ENCODE data around the gene GRIK4. TPM values are rescaled to one million over a fixed set of nuclear protein-coding genes. Genes with fewer than 3 reads are reported as not detected.

The GRIK4 gene
- total RNA-seq, 3 donors from 2014 or later (not counting 1 experiment from before 2014, with no cell fraction given), result 2.2 to 32.3 (median 21.9) TPM

DNA sequence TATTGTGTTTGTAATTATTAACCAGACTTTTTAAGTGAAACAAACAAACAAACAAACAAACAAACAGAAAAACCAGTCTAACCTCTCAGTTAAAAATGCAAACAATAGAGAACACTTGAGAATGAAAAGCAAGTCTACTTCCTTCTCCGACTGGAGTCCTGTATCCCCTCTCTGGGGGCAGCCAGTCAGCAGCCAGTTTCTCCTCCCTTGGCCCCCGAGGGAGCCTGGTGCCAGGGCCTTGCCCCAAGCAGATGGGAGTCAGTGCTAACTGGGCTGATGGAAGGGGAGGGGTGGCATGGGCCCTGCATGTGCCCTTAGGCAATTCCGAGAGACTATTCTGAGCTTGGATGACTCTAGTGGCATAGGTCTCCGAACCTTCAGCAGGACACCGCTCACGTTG lies 137.2 kb downstream of the GRIK4 start:
- Histone ChIP-seq H3K4me3 (ENCODE audit: low read length) (no peak overlapping the region), H3K27me3 (ENCODE audit: control insufficient read depth, insufficient read depth, low read length) (no peaks in the 10 kb centered on the region), H3K36me3 (ENCODE audit: control insufficient read depth, insufficient read depth, low read length) (no peaks in the 10 kb centered on the region), H3K27ac (ENCODE audit: low read length) (no peak overlapping the region), H3K9me3 (ENCODE audit: control insufficient read depth, insufficient read depth, low read length) (no peaks in the 10 kb centered on the region), H3K4me1 (ENCODE audit: control insufficient read depth, insufficient read depth, low read length) (no peaks in the 10 kb centered on the region)
- DNase-seq, result no peak
- Mint-ChIP-seq H3K36me3 (no peaks in the 10 kb centered on the region), H3K27me3 (ENCODE audit: low read depth in 2 of 2) (peaks cover 0 to 8% of the 10 kb centered on the region in 2 donors), H3K27ac (no peak overlapping the region), H3K4me1 (peaks cover 0 to 10% of the 10 kb centered on the region in 2 donors), H3K9me3 (no peaks in the 10 kb centered on the region), H3K4me3 (no peak overlapping the region)
- WGBS (ENCODE audit: insufficient coverage), result 77% methylated on average over 6 of the region's 6 CpGs
- intact Hi-C loops (cut with micrococcal nuclease), result no loop called here
- TF ChIP-seq, protein P1, sequence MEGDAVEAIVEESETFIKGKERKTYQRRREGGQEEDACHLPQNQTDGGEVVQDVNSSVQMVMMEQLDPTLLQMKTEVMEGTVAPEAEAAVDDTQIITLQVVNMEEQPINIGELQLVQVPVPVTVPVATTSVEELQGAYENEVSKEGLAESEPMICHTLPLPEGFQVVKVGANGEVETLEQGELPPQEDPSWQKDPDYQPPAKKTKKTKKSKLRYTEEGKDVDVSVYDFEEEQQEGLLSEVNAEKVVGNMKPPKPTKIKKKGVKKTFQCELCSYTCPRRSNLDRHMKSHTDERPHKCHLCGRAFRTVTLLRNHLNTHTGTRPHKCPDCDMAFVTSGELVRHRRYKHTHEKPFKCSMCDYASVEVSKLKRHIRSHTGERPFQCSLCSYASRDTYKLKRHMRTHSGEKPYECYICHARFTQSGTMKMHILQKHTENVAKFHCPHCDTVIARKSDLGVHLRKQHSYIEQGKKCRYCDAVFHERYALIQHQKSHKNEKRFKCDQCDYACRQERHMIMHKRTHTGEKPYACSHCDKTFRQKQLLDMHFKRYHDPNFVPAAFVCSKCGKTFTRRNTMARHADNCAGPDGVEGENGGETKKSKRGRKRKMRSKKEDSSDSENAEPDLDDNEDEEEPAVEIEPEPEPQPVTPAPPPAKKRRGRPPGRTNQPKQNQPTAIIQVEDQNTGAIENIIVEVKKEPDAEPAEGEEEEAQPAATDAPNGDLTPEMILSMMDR (IDR thresholded peaks at IDR 0.05), result no peak
- no peak for ATAC-seq

DNA sequence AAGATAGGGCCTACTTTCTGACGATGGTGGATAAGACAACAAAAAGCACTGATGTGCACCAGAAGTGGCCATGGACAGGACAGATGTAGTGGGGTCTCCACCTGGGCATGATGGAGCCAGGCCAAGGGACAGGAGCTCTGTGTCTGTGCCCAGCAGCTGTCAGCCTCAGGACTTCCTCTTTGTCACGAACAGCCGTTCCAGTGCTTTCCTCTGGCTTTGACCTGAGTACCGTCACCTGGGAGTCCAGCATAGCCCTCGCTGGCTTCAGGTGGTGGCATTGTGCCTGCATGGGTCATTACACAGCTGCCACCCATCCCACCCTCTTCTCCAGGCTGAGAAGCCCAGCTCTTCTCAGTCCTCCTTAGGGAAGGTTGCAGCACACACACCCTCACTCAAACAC lies 137.8 kb downstream of the GRIK4 start:
- intact Hi-C loops (cut with micrococcal nuclease), result no loop called here
- DNase-seq (no peak), ATAC-seq (no peak)
- TF ChIP-seq, protein P1 (IDR thresholded peaks at IDR 0.05), result no peak
- Histone ChIP-seq H3K36me3 (ENCODE audit: control insufficient read depth, insufficient read depth, low read length) (no peaks in the 10 kb centered on the region), H3K27me3 (ENCODE audit: control insufficient read depth, insufficient read depth, low read length) (no peaks in the 10 kb centered on the region), H3K4me3 (ENCODE audit: low read length) (no peak overlapping the region), H3K4me1 (ENCODE audit: control insufficient read depth, insufficient read depth, low read length) (no peaks in the 10 kb centered on the region), H3K27ac (ENCODE audit: low read length) (no peak overlapping the region), H3K9me3 (ENCODE audit: control insufficient read depth, insufficient read depth, low read length) (no peaks in the 10 kb centered on the region)
- WGBS (ENCODE audit: insufficient coverage), result 33% methylated on average over 5 of the region's 5 CpGs
- H3K9me3 Mint-ChIP-seq, result no peaks in the 10 kb centered on the region
- H3K4me1 Mint-ChIP-seq, result peaks cover 0 to 10% of the 10 kb centered on the region in 2 donors
- no peak overlapping the region for H3K4me3 Mint-ChIP-seq
- no peaks in the 10 kb centered on the region for H3K36me3 Mint-ChIP-seq
- H3K27me3 Mint-ChIP-seq (ENCODE audit: low read depth in 2 of 2), result peaks cover 0 to 8% of the 10 kb centered on the region in 2 donors
- no peak overlapping the region for H3K27ac Mint-ChIP-seq

DNA sequence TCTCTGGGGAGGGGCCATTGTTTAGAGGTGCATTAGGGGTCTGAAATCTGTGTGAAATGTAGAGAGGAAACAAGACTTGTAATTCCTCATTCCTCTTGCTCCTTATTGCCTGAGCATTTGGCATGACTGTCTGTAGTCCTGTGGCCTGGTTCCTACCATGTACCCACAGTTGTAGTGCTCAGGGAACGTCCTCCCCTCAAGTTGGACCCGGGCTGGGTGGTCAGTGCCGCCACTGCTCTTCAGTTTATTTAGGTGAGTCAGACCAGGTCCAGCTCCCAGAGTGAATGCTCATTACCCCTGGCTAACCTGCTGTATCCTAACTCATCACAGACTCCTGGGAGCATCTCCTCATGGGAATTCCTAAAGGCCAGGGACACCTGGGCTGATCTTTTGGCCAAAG lies 139.8 kb downstream of the GRIK4 start:
- DNase-seq (no peak), ATAC-seq (no peak)
- no peaks in the 10 kb centered on the region for H3K36me3 Mint-ChIP-seq
- Histone ChIP-seq H3K9me3 (ENCODE audit: control insufficient read depth, insufficient read depth, low read length) (no peaks in the 10 kb centered on the region), H3K27ac (ENCODE audit: low read length) (no peak overlapping the region), H3K36me3 (ENCODE audit: control insufficient read depth, insufficient read depth, low read length) (no peaks in the 10 kb centered on the region), H3K4me3 (ENCODE audit: low read length) (no peak overlapping the region), H3K27me3 (ENCODE audit: control insufficient read depth, insufficient read depth, low read length) (no peaks in the 10 kb centered on the region), H3K4me1 (ENCODE audit: control insufficient read depth, insufficient read depth, low read length) (peaks cover 9% of the 10 kb centered on the region)
- H3K27ac Mint-ChIP-seq, result no peak overlapping the region
- H3K4me3 Mint-ChIP-seq, result no peak overlapping the region
- TF ChIP-seq, protein P1 (IDR thresholded peaks at IDR 0.05), result no peak
- WGBS (ENCODE audit: insufficient coverage), result 78% methylated on average over 3 of the region's 3 CpGs
- H3K27me3 Mint-ChIP-seq (ENCODE audit: low read depth in 2 of 2), result peaks cover 0 to 8% of the 10 kb centered on the region in 2 donors
- H3K9me3 Mint-ChIP-seq, result no peaks in the 10 kb centered on the region
- peaks cover 8 to 19% of the 10 kb centered on the region in 2 donors for H3K4me1 Mint-ChIP-seq
- intact Hi-C loops (cut with micrococcal nuclease), result no loop called here

DNA sequence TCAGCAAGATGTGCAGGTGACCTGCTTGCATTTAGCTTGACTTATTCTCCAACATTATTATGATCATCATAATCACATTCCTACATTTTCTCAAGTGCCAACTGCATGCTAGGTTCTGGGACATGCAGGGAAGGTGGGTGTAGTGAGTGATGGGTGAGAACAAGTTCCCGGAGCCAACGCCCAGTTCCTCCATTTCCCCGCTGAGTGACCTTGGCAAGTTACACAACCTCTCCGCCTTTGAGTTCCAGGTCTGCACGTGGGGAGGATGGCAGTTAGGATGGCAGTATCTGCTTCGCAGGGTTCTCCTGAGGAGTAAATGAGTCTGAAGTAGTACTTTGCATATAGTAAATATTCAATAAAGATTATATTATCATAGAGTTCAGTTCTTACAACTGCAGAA lies 140.3 kb downstream of the GRIK4 start:
- Mint-ChIP-seq H3K27ac (no peak overlapping the region), H3K9me3 (no peaks in the 10 kb centered on the region), H3K4me3 (no peak overlapping the region), H3K4me1 (peaks cover 8 to 19% of the 10 kb centered on the region in 2 donors), H3K27me3 (ENCODE audit: low read depth in 2 of 2) (peaks cover 0 to 8% of the 10 kb centered on the region in 2 donors), H3K36me3 (no peaks in the 10 kb centered on the region)
- TF ChIP-seq, protein P1 (IDR thresholded peaks at IDR 0.05), result no peak
- intact Hi-C loops (cut with micrococcal nuclease), result no loop called here
- H3K4me1 ChIP-seq (ENCODE audit: control insufficient read depth, insufficient read depth, low read length), result peaks cover 9% of the 10 kb centered on the region
- no peak overlapping the region for H3K4me3 ChIP-seq (ENCODE audit: low read length)
- WGBS (ENCODE audit: insufficient coverage), result 96% methylated on average over 4 of the region's 6 CpGs
- no peaks in the 10 kb centered on the region for H3K9me3 ChIP-seq (ENCODE audit: control insufficient read depth, insufficient read depth, low read length)
- ATAC-seq, result no peak
- H3K36me3 ChIP-seq (ENCODE audit: control insufficient read depth, insufficient read depth, low read length), result no peaks in the 10 kb centered on the region
- no peak for DNase-seq
- no peak overlapping the region for H3K27ac ChIP-seq (ENCODE audit: low read length)
- no peaks in the 10 kb centered on the region for H3K27me3 ChIP-seq (ENCODE audit: control insufficient read depth, insufficient read depth, low read length)

All from natural killer cell (primary cell).